Measurements from ENCODE around the gene MYH9.

Gene MYH9

DNA sequence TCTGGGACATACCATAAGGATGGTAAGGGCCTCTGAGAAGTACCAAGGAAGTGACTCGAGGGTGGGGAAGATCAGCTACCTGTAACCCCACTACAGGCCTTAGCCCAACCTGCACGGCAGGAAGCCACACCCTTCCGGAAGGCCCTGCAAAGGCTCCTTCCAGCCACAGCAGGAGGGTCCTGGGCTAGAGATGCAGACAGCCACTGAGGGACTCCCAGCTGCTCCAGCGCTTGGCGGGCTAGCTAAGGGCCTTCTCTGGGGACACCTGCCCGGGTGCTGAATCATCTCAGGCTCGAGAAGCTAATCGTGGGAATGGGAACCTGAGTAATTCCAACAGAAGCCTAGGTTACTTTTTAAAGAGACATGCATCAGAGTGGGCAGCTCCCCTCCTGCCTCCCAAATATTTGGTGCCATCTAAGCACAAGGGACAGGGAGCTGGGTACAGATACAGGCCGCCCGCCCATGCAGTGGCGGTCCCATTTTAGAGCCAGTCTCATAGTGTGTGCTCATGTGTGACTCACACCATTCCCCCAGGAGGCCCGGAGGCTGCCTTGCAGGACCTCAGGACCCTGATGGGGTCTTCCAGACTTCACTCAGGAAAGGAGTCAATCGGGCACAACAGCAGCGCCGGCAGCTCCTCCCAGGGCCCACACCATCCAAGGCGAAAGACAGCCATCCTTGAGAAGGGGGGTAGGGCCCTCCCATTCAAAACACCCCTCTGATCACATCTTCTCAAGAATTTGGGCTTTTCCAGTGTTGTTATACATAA is 8.0 kb downstream of the MYH9 start:
- peaks cover 14% of the 10 kb centered on the region for H4K20me1 ChIP-seq (ENCODE audit: control insufficient read depth, insufficient read depth, low read depth, low read length)
- no peaks in the 10 kb centered on the region for H3K9me3 ChIP-seq (ENCODE audit: control insufficient read depth, insufficient read depth, low read length)
- H3K4me2 ChIP-seq (ENCODE audit: low read length) = peak overlapping the region; percentile 85
- H3K79me2 ChIP-seq (ENCODE audit: control insufficient read depth, low read length) = peaks cover 99% of the 10 kb centered on the region
- H3K27ac ChIP-seq (ENCODE audit: low read depth, low read length) = peak overlapping the region; percentile 88
- TF ChIP-seq, protein P1, sequence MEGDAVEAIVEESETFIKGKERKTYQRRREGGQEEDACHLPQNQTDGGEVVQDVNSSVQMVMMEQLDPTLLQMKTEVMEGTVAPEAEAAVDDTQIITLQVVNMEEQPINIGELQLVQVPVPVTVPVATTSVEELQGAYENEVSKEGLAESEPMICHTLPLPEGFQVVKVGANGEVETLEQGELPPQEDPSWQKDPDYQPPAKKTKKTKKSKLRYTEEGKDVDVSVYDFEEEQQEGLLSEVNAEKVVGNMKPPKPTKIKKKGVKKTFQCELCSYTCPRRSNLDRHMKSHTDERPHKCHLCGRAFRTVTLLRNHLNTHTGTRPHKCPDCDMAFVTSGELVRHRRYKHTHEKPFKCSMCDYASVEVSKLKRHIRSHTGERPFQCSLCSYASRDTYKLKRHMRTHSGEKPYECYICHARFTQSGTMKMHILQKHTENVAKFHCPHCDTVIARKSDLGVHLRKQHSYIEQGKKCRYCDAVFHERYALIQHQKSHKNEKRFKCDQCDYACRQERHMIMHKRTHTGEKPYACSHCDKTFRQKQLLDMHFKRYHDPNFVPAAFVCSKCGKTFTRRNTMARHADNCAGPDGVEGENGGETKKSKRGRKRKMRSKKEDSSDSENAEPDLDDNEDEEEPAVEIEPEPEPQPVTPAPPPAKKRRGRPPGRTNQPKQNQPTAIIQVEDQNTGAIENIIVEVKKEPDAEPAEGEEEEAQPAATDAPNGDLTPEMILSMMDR (IDR thresholded peaks at IDR 0.05; ENCODE audit: low read depth, low read length, poor library complexity, severe bottlenecking) = no peak
- TF ChIP-seq EZH2phosphoT487 (IDR thresholded peaks at IDR 0.05; ENCODE audit: borderline replicate concordance, low read length) = no peak
- H3K9me2 ChIP-seq (replicated peaks; ENCODE audit: control insufficient read depth, low read length) = no peaks in the 10 kb centered on the region
- peaks cover 96% of the 10 kb centered on the region for H3K4me1 ChIP-seq (ENCODE audit: control insufficient read depth, low read length)
- H3K4me3 ChIP-seq (ENCODE audit: low read length) = peak overlapping the region; percentile 62
- peaks cover 66% of the 10 kb centered on the region for H3K36me3 ChIP-seq (ENCODE audit: control insufficient read depth, low read length)
- H3K27me3 ChIP-seq (ENCODE audit: control insufficient read depth, low read length) = no peaks in the 10 kb centered on the region
- peaks cover 27% of the 10 kb centered on the region for H3F3A ChIP-seq (ENCODE audit: control insufficient read depth, insufficient read depth)

DNA sequence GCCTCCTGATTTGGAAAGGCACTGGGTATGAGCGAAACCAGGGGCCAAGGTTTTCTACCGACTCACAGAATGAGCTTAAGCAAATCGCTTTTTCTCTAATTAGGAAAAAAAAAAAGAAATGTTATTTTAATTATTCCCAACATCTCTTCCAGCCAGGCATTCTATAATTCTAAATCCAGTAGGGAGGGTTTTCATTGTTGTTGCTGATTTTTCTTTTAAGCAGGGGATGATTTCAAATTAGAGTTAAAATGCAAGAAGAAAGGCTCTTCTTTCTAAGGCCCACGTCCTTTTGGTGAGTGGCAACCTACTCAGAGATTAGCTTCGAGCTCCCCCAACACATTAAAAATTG is 8.9 kb downstream of the MYH9 start:
- Histone ChIP-seq H3F3A (ENCODE audit: control insufficient read depth, insufficient read depth) (peaks cover 25% of the 10 kb centered on the region), H3K36me3 (ENCODE audit: control insufficient read depth, low read length) (peaks cover 63% of the 10 kb centered on the region), H3K9me3 (ENCODE audit: control insufficient read depth, insufficient read depth, low read length) (no peaks in the 10 kb centered on the region), H3K4me1 (ENCODE audit: control insufficient read depth, low read length) (peaks cover 97% of the 10 kb centered on the region), H3K27ac (ENCODE audit: low read depth, low read length) (peak overlapping the region; percentile 88), H3K27me3 (ENCODE audit: control insufficient read depth, low read length) (no peaks in the 10 kb centered on the region), H3K9me2 (replicated peaks; ENCODE audit: control insufficient read depth, low read length) (no peaks in the 10 kb centered on the region), H3K4me3 (ENCODE audit: low read length) (peak overlapping the region; percentile 66), H4K20me1 (ENCODE audit: control insufficient read depth, insufficient read depth, low read depth, low read length) (peaks cover 18% of the 10 kb centered on the region), H3K79me2 (ENCODE audit: control insufficient read depth, low read length) (peaks cover 100% of the 10 kb centered on the region), H3K4me2 (ENCODE audit: low read length) (peak overlapping the region; percentile 85)
- no peak for TF ChIP-seq EZH2phosphoT487 (IDR thresholded peaks at IDR 0.05; ENCODE audit: borderline replicate concordance, low read length)
- TF ChIP-seq, protein P1 (IDR thresholded peaks at IDR 0.05; ENCODE audit: low read depth, low read length, poor library complexity, severe bottlenecking) = no peak

DNA sequence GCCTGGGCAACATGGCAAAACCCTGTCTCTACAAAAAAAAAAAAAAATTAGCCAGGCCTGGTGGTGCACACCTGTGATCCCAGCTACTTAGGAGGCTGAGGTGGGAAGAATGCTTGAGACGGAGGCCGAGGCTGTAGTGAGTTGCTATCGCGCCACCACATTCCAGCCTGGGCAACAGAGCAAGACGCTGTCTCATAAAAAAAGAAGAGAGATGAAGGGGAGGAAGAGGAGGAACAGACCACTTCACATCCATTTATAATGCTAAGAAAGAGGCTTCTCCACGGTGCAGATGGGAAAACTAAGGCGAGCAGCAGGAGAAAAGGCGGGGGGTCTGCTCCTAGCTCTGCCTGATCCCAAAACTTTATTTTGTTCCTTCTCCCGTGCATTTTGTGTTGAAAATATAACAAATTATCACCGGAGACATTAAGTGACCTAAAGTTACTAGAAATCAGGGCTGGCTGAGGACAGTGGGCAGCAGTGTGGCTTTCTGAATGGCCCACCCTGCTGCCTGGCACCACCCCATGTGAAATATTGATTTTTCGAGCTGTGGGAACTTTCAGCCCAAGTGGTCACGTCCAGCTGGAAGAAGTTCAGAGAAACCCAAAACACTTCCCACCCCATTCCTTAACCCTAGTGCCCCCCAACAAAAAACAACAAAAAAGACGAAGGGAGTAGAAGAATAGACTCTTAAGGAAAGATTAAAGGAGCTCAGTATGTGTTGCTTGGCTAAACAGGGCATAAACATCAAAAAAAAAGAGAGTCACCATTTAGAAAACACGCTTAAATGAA is 9.5 kb downstream of the MYH9 start:
- Histone ChIP-seq H3K4me2 (ENCODE audit: low read length) (peak overlapping the region; percentile 85), H3K79me2 (ENCODE audit: control insufficient read depth, low read length) (peaks cover 100% of the 10 kb centered on the region), H3F3A (ENCODE audit: control insufficient read depth, insufficient read depth) (peaks cover 23% of the 10 kb centered on the region), H3K9me2 (replicated peaks; ENCODE audit: control insufficient read depth, low read length) (no peaks in the 10 kb centered on the region), H4K20me1 (ENCODE audit: control insufficient read depth, insufficient read depth, low read depth, low read length) (peaks cover 23% of the 10 kb centered on the region), H3K27me3 (ENCODE audit: control insufficient read depth, low read length) (no peaks in the 10 kb centered on the region), H3K36me3 (ENCODE audit: control insufficient read depth, low read length) (peaks cover 64% of the 10 kb centered on the region), H3K27ac (ENCODE audit: low read depth, low read length) (peak overlapping the region; percentile 88), H3K4me3 (ENCODE audit: low read length) (peak overlapping the region; percentile 66), H3K9me3 (ENCODE audit: control insufficient read depth, insufficient read depth, low read length) (no peaks in the 10 kb centered on the region), H3K4me1 (ENCODE audit: control insufficient read depth, low read length) (peaks cover 97% of the 10 kb centered on the region)
- TF ChIP-seq, protein P1 (IDR thresholded peaks at IDR 0.05; ENCODE audit: low read depth, low read length, poor library complexity, severe bottlenecking) = no peak
- no peak for TF ChIP-seq EZH2phosphoT487 (IDR thresholded peaks at IDR 0.05; ENCODE audit: borderline replicate concordance, low read length)

Measured in DOHH2 (cell line).